OCI-LY7 (cell line): ENCODE data around the gene GOT1. TPM values are rescaled to one million over a fixed set of nuclear protein-coding genes. Genes with fewer than 3 reads are reported as not detected.
A peak's percentile ranks its signal among the peaks of the same experiment; 100 is the strongest.

Source experiments
- BruUV-seq: library from RNA; stranded (reverse); fragments of 400-500 nt; replicated peaks from 2 replicates; lab custom pipeline; 2021; lab: Mats Ljungman, UMichigan
- CTCF ChIA-PET: fragments of 300-600 bp; sonication (Branson Sonifier 250); formaldehyde crosslinking; loops from one replicate; lab custom pipeline; 2022; ENCODE audit warnings: antibody characterized with exemption; ENCODE audit not compliant: unreplicated experiment; lab: Charles Lee
- POLR2A ChIA-PET: fragments of 300-600 bp; sonication (Branson Sonifier 250); formaldehyde crosslinking; loops from one replicate; lab custom pipeline; 2022; ENCODE audit warnings: antibody characterized with exemption; lab: Charles Lee
- DNase-seq: peaks from one replicate; pipeline ENCODE4 v3.0.0-alpha.2; 2015; ENCODE audit warnings: low spot score
- H2AFZ ChIP-seq: fragments of 200-600 bp; sonication (generic), shearing (Covaris generic); 2 replicates; pipeline ENCODE4 v1.6.1; 2014; ENCODE audit warnings: mild to moderate bottlenecking, antibody characterized with exemption, low read length, moderate library complexity
- H3K27ac ChIP-seq: fragments of 200-600 bp; sonication (generic); 2 replicates; pipeline ENCODE4 v1.5.1; 2014; ENCODE audit warnings: mixed run types, low read depth, mild to moderate bottlenecking, moderate library complexity, low read length, inconsistent platforms; ENCODE audit not compliant: poor library complexity, severe bottlenecking
- H3K36me3 ChIP-seq: fragments of 200-600 bp; sonication (generic); 2 replicates; pipeline ENCODE4 v1.6.1; 2014; ENCODE audit warnings: mild to moderate bottlenecking, antibody characterized with exemption, low read length, moderate library complexity, mixed read lengths; ENCODE audit not compliant: insufficient read depth
- H3K4me1 ChIP-seq: fragments of 200-600 bp; sonication (generic); 2 replicates; pipeline ENCODE4 v1.5.1; 2014; ENCODE audit warnings: mild to moderate bottlenecking, low read length; ENCODE audit not compliant: insufficient read depth, poor library complexity, severe bottlenecking
- H3K4me2 ChIP-seq: fragments of 200-600 bp; sonication (generic); 2 replicates; pipeline ENCODE4 v1.6.1; 2014; ENCODE audit warnings: mild to moderate bottlenecking, low read length
- H3K4me3 ChIP-seq: fragments of 200-600 bp; sonication (generic); 2 replicates; pipeline ENCODE4 v1.5.1; 2014; ENCODE audit warnings: mild to moderate bottlenecking, low read depth, low read length; ENCODE audit not compliant: poor library complexity, severe bottlenecking
- H3K79me2 ChIP-seq: fragments of 200-600 bp; sonication (generic); 2 replicates; pipeline ENCODE4 v1.6.1; 2016; ENCODE audit warnings: low read depth, mild to moderate bottlenecking, low read length, moderate library complexity, mixed read lengths; ENCODE audit not compliant: insufficient read depth
- H3K9me2 ChIP-seq: fragments of 200-600 bp; sonication (generic); 2 replicates; pipeline ENCODE4 v1.6.1; 2016; ENCODE audit warnings: mild to moderate bottlenecking, low read length, mixed read lengths; ENCODE audit not compliant: insufficient read depth
- H3K9me3 ChIP-seq: fragments of 200-600 bp; sonication (generic); 2 replicates; pipeline ENCODE4 v1.6.1; 2014; ENCODE audit warnings: mild to moderate bottlenecking, mixed run types, low read length, mixed read lengths
- H4K20me1 ChIP-seq: fragments of 200-600 bp; sonication (generic); 2 replicates; pipeline ENCODE4 v1.6.1; 2014; ENCODE audit warnings: mild to moderate bottlenecking, antibody characterized with exemption, low read length, moderate library complexity, mixed read lengths; ENCODE audit not compliant: insufficient read depth
- CTCF ChIP-seq: fragments of 200-600 bp; sonication (generic); conservative IDR thresholded peaks from 2 replicates; pipeline ENCODE4 v1.5.1; 2014; ENCODE audit warnings: mild to moderate bottlenecking, antibody characterized with exemption, low read length, moderate library complexity, mixed read lengths
- EZH2phosphoT487 ChIP-seq: fragments of 200-600 bp; sonication (generic); IDR thresholded peaks from 2 replicates; pipeline ENCODE4 v1.6.1; 2018; ENCODE audit warnings: low read depth, borderline replicate concordance, mild to moderate bottlenecking, mixed run types, antibody characterized with exemption, low read length, moderate library complexity, mixed read lengths
- intact Hi-C: fragments of 100-400 bp; cut with micrococcal nuclease; formaldehyde crosslinking; loops from one replicate; pipeline ENCODE4 v1.10.0; 2022; ENCODE audit not compliant: unreplicated experiment
- total RNA-seq, 2 experiments: library from RNA; depleted of rRNA in 1 of 2; stranded (reverse); fragments of >200 nt in 1 of 2; shearing (Covaris generic) in 1 of 2; gene quantifications; 2 replicates each; pipeline ENCODE4 v1.2.3, GENCODE V29; 2014 to 2022

The GOT1 gene
- total RNA-seq, 2 experiments from 2014 or later: 26.4 to 50.4 TPM

- CTCF ChIA-PET: no interaction called here
- peak; percentile 7 for DNase-seq
- Histone ChIP-seq H3K9me3 (no peaks in the 10 kb centered on the region), H4K20me1 (no peaks in the 10 kb centered on the region), H3K9me2 (no peaks in the 10 kb centered on the region), H3K4me2 (no peak overlapping the region), H3K4me1 (no peaks in the 10 kb centered on the region), H3K36me3 (no peaks in the 10 kb centered on the region), H3K4me3 (no peak overlapping the region), H3K79me2 (no peaks in the 10 kb centered on the region), H3K27ac (no peak overlapping the region), H2AFZ (no peak overlapping the region)
- TF ChIP-seq CTCF (peak; percentile 57), EZH2phosphoT487 (no peak)
- intact Hi-C loops: no loop called here
- POLR2A ChIA-PET: interaction anchor here (0.6 kb wide), 1 partner anchor 1455 kb away, joined by 3 read pairs; no protein-coding TSS in a partner anchor
- no TSS peak for BruUV-seq
Measured at GRCh38 chr10:99370993-99371392, 59.4 kb downstream of the GOT1 start.

- Histone ChIP-seq H2AFZ (no peak overlapping the region), H3K4me2 (no peak overlapping the region), H3K9me2 (no peaks in the 10 kb centered on the region), H3K4me3 (no peak overlapping the region), H4K20me1 (no peaks in the 10 kb centered on the region), H3K9me3 (no peaks in the 10 kb centered on the region), H3K79me2 (no peaks in the 10 kb centered on the region), H3K4me1 (no peaks in the 10 kb centered on the region), H3K36me3 (no peaks in the 10 kb centered on the region), H3K27ac (no peak overlapping the region)
- POLR2A ChIA-PET: interaction anchor here (0.6 kb wide), 1 partner anchor 17 kb away, joined by 3 read pairs; no protein-coding TSS in a partner anchor
- BruUV-seq: no TSS peak
- DNase-seq: no peak
- intact Hi-C loops: no loop called here
- CTCF ChIA-PET: no interaction called here
- TF ChIP-seq CTCF (no peak), EZH2phosphoT487 (no peak)
Measured at GRCh38 chr10:99369551-99369950, 60.9 kb downstream of the GOT1 start.

GRCh38 chr10:99369126-99369525, 61.3 kb downstream of the GOT1 start:
- no peak overlapping the region for H2AFZ ChIP-seq
- no TSS peak for BruUV-seq
- H3K27ac ChIP-seq: no peak overlapping the region
- POLR2A ChIA-PET: no interaction called here
- intact Hi-C loops: no loop called here
- no peaks in the 10 kb centered on the region for H3K9me2 ChIP-seq
- no peak overlapping the region for H3K4me2 ChIP-seq
- H3K36me3 ChIP-seq: no peaks in the 10 kb centered on the region
- no peaks in the 10 kb centered on the region for H3K79me2 ChIP-seq
- no peak overlapping the region for H3K4me3 ChIP-seq
- no peaks in the 10 kb centered on the region for H3K4me1 ChIP-seq
- H4K20me1 ChIP-seq: no peaks in the 10 kb centered on the region
- TF ChIP-seq CTCF (no peak), EZH2phosphoT487 (no peak)
- no peaks in the 10 kb centered on the region for H3K9me3 ChIP-seq
- DNase-seq: no peak
- CTCF ChIA-PET: no interaction called here
